H1 (cell line): Measurements from ENCODE around the gene PHLPP2. TPM values are rescaled to one million over a fixed set of nuclear protein-coding genes. Genes with fewer than 3 reads are reported as not detected.

Experiments used
- CTCF ChIA-PET: fragments of 300-600 bp; sonication (Branson Sonifier 250); formaldehyde crosslinking; loops from one replicate; lab custom pipeline; 2021; ENCODE audit not compliant: partially characterized antibody; lab: Charles Lee
- POLR2A ChIA-PET: fragments of 300-600 bp; sonication (Branson Sonifier 250); formaldehyde crosslinking; loops from one replicate; lab custom pipeline; 2021; ENCODE audit warnings: inconsistent platforms; ENCODE audit not compliant: partially characterized antibody; lab: Charles Lee
- DNase-seq, 2 experiments: peaks; one replicate each; pipeline versions ENCODE4 v3.0.0 to v3.0.0-alpha.2; 2010 to 2022; ENCODE audit warnings: low spot score in 2 of 2, low read depth in 1 of 2, mixed read lengths in 1 of 2
- FAIRE-seq: peaks from 2 replicates; lab custom pipeline; 2011; peaks lifted over from hg19 to GRCh38; lab: Jason Lieb, UNC
- H2AFZ ChIP-seq: 2 replicates; pipeline ENCODE4 v1.8.1; 2012; ENCODE audit warnings: low read length, inconsistent platforms
- H2AK5ac ChIP-seq: 2 replicates; pipeline ENCODE4 v1.6.1; 2013; ENCODE audit warnings: low read depth, low read length
- H2BK120ac ChIP-seq: replicated peaks from 2 replicates; pipeline ENCODE3; 2013; ENCODE audit warnings: low read depth, low read length, inconsistent platforms
- H2BK12ac ChIP-seq: 2 replicates; pipeline ENCODE4 v1.6.1; 2013; ENCODE audit warnings: low read depth, low read length
- H2BK15ac ChIP-seq: 2 replicates; pipeline ENCODE4 v1.6.1; 2013; ENCODE audit warnings: low read length
- H2BK20ac ChIP-seq: 2 replicates; pipeline ENCODE4 v1.6.1; 2013; ENCODE audit warnings: low read length
- H2BK5ac ChIP-seq: 2 replicates; pipeline ENCODE4 v1.6.1; 2013; ENCODE audit warnings: low read depth, low read length
- H3K14ac ChIP-seq: 2 replicates; pipeline ENCODE4 v1.6.1; 2013; ENCODE audit warnings: inconsistent platforms; ENCODE audit not compliant: insufficient read length
- H3K18ac ChIP-seq: 2 replicates; pipeline ENCODE4 v1.6.1; 2013; ENCODE audit warnings: low read length; ENCODE audit errors: extremely low read depth
- H3K23ac ChIP-seq: 2 replicates; pipeline ENCODE4 v1.6.1; 2013; ENCODE audit warnings: inconsistent platforms; ENCODE audit not compliant: insufficient read length
- H3K23me2 ChIP-seq: 2 replicates; pipeline ENCODE4 v1.6.1; 2013; ENCODE audit warnings: low read depth, low read length
- H3K27ac ChIP-seq: 2 replicates; pipeline ENCODE4 v1.6.1; 2011; ENCODE audit warnings: low read depth, low read length, inconsistent platforms
- H3K27me3 ChIP-seq, 4 experiments: replicated peaks in 1 of 4; 1 replicate in 1 of 4; 2 replicates in 3 of 4; pipeline versions ENCODE4 v1.6.1 to v1.8.1; 2011 to 2013; ENCODE audit warnings: low read length in 3 of 4, mild to moderate bottlenecking in 3 of 4, inconsistent platforms in 2 of 4, mixed read lengths in 2 of 4, moderate library complexity in 1 of 4; ENCODE audit not compliant: control insufficient read depth in 3 of 4, insufficient read depth in 3 of 4; ENCODE audit errors: extremely low read depth in 1 of 4
- H3K36me3 ChIP-seq, 4 experiments: 2 replicates each; pipeline versions ENCODE4 v1.6.1 to v1.8.1; 2011 to 2013; ENCODE audit warnings: mild to moderate bottlenecking in 4 of 4, low read length in 3 of 4, moderate library complexity in 2 of 4, control low read depth in 1 of 4, inconsistent platforms in 1 of 4; ENCODE audit not compliant: insufficient read depth in 4 of 4, control insufficient read depth in 2 of 4
- H3K4ac ChIP-seq: replicated peaks from 2 replicates; pipeline ENCODE3; 2013; ENCODE audit warnings: low read length, low read depth, mixed read lengths, inconsistent platforms; ENCODE audit not compliant: insufficient read length
- H3K4me1 ChIP-seq, 4 experiments: replicated peaks in 1 of 4; 1 replicate in 1 of 4; 2 replicates in 3 of 4; pipeline versions ENCODE4 v1.6.1 to v1.8.1; 2011 to 2013; ENCODE audit warnings: low read length in 3 of 4, inconsistent platforms in 2 of 4, mixed read lengths in 1 of 4; ENCODE audit not compliant: insufficient read depth in 4 of 4, control insufficient read depth in 3 of 4
- H3K4me2 ChIP-seq, 2 experiments: 2 replicates each; pipeline versions ENCODE4 v1.6.1 to v1.8.1; 2011 to 2013; ENCODE audit warnings: low read depth in 2 of 2, low read length in 2 of 2, control low read depth in 1 of 2, inconsistent platforms in 1 of 2, mild to moderate bottlenecking in 1 of 2; ENCODE audit not compliant: insufficient read depth in 1 of 2
- H3K4me3 ChIP-seq, 4 experiments: fragments of 200-600, 300-600 bp in 1 of 4; sonication (generic), shearing (Covaris generic), sonication (Bioruptor Twin) in 1 of 4; 2 replicates each; pipeline versions ENCODE4 v1.5.1 to v1.8.1; 2011 to 2016; ENCODE audit warnings: low read length in 4 of 4, low read depth in 3 of 4, control low read depth in 2 of 4, inconsistent platforms in 2 of 4, mild to moderate bottlenecking in 2 of 4, mixed read lengths in 1 of 4, moderate library complexity in 1 of 4; ENCODE audit not compliant: insufficient read depth in 2 of 4; ENCODE audit errors: extremely low read depth in 1 of 4
- H3K56ac ChIP-seq: replicated peaks from 2 replicates; pipeline ENCODE3; 2013; ENCODE audit warnings: low read depth, mild to moderate bottlenecking, mixed read lengths, low read length, inconsistent platforms; ENCODE audit not compliant: insufficient read length
- H3K79me1 ChIP-seq: 2 replicates; pipeline ENCODE4 v1.6.1; 2013; ENCODE audit warnings: low read depth, low read length, control low read depth
- H3K79me2 ChIP-seq, 2 experiments: 2 replicates each; pipeline versions ENCODE4 v1.6.1 to v1.8.1; 2012 to 2013; ENCODE audit warnings: low read length in 2 of 2, mild to moderate bottlenecking in 2 of 2, inconsistent platforms in 1 of 2; ENCODE audit not compliant: insufficient read depth in 2 of 2, control insufficient read depth in 1 of 2
- H3K9ac ChIP-seq, 4 experiments: replicated peaks in 1 of 4; 1 replicate in 1 of 4; 2 replicates in 3 of 4; pipeline versions ENCODE4 v1.6.1 to v1.8.1; 2011 to 2013; ENCODE audit warnings: low read depth in 3 of 4, low read length in 3 of 4, control low read depth in 2 of 4, mild to moderate bottlenecking in 2 of 4, moderate library complexity in 2 of 4, inconsistent platforms in 1 of 4; ENCODE audit errors: extremely low read depth in 1 of 4
- H3K9me3 ChIP-seq, 2 experiments: 2 replicates each; pipeline versions ENCODE4 v1.6.1 to v1.8.1; 2012 to 2013; ENCODE audit warnings: mild to moderate bottlenecking in 2 of 2, moderate library complexity in 2 of 2, control low read depth in 1 of 2, inconsistent platforms in 1 of 2, low read depth in 1 of 2, low read length in 1 of 2, mixed read lengths in 1 of 2; ENCODE audit not compliant: insufficient read depth in 2 of 2
- H4K20me1 ChIP-seq, 2 experiments: replicated peaks in 1 of 2; 2 replicates each; pipeline versions ENCODE3 to v1.8.1; 2011 to 2013; ENCODE audit warnings: inconsistent platforms in 2 of 2, low read length in 2 of 2, mild to moderate bottlenecking in 1 of 2; ENCODE audit not compliant: insufficient read depth in 2 of 2, control insufficient read depth in 1 of 2
- H4K5ac ChIP-seq: 2 replicates; pipeline ENCODE4 v1.6.1; 2013; ENCODE audit warnings: low read length, low read depth, mixed read lengths, inconsistent platforms; ENCODE audit not compliant: insufficient read length
- H4K8ac ChIP-seq: 2 replicates; pipeline ENCODE4 v1.8.0; 2013; ENCODE audit warnings: mild to moderate bottlenecking, moderate library complexity, low read length, inconsistent platforms; ENCODE audit not compliant: insufficient read depth; ENCODE audit errors: extremely low read depth
- H4K91ac ChIP-seq: replicated peaks from 2 replicates; pipeline ENCODE3; 2013; ENCODE audit warnings: low read length, mixed read lengths, inconsistent platforms; ENCODE audit not compliant: insufficient read length
- BCL11A ChIP-seq, 2 experiments: IDR thresholded peaks; one replicate each; pipeline ENCODE4 v1.6.1; 2011; ENCODE audit warnings: low read depth in 2 of 2, low read length in 2 of 2, mild to moderate bottlenecking in 2 of 2
- BRCA1 ChIP-seq: IDR thresholded peaks from 2 replicates; pipeline ENCODE4 v1.6.1; 2012; ENCODE audit warnings: low read depth, low read length, improper control_type of control experiment
- CBX5 ChIP-seq: fragments of 300-800, 300-1000 bp; sonication (generic); IDR thresholded peaks from 2 replicates; pipeline ENCODE4 v1.7.1; 2016; ENCODE audit warnings: antibody characterized with exemption, low read length, low read depth
- CEBPB ChIP-seq: IDR thresholded peaks from 2 replicates; pipeline ENCODE4 v1.6.1; 2012; ENCODE audit warnings: low read depth, low read length
- EZH2 ChIP-seq: fragments of 200-600 bp; sonication (generic); IDR thresholded peaks from 2 replicates; pipeline ENCODE4 v1.7.1; 2012; ENCODE audit warnings: low read depth, mild to moderate bottlenecking, moderate library complexity, low read length, inconsistent platforms; ENCODE audit not compliant: severe bottlenecking
- JUND ChIP-seq: IDR thresholded peaks from 2 replicates; pipeline ENCODE4 v1.6.1; 2011; ENCODE audit warnings: mild to moderate bottlenecking, improper control_type of control experiment, low read length
- PHF8 ChIP-seq: fragments of 200-600 bp; sonication (generic); conservative IDR thresholded peaks from 2 replicates; pipeline ENCODE4 v1.7.1; 2012; ENCODE audit warnings: low read depth, mild to moderate bottlenecking, inconsistent platforms, low read length, moderate library complexity
- RXRA ChIP-seq: IDR thresholded peaks from 2 replicates; pipeline ENCODE4 v1.6.1; 2011; ENCODE audit warnings: low read depth, mild to moderate bottlenecking, low read length, moderate library complexity; ENCODE audit not compliant: insufficient read depth
- SIRT6 ChIP-seq: IDR thresholded peaks from one replicate; pipeline ENCODE4 v1.7.1; 2012; ENCODE audit warnings: low read length, inconsistent platforms
- SIX5 ChIP-seq: IDR thresholded peaks from 2 replicates; pipeline ENCODE4 v1.6.1; 2011; ENCODE audit warnings: mild to moderate bottlenecking, low read depth, low read length
- SUZ12 ChIP-seq: fragments of 200-600 bp; sonication (generic); IDR thresholded peaks from 2 replicates; pipeline ENCODE4 v1.6.1; 2012; ENCODE audit warnings: mild to moderate bottlenecking, inconsistent platforms, low read length, moderate library complexity, mixed read lengths
- TBP ChIP-seq: IDR thresholded peaks from 2 replicates; pipeline ENCODE4 v1.6.1; 2011; ENCODE audit warnings: low read depth, low read length, improper control_type of control experiment
- YY1 ChIP-seq: IDR thresholded peaks from 2 replicates; pipeline ENCODE4 v1.6.1; 2011; ENCODE audit warnings: low read depth, mild to moderate bottlenecking, low read length
- WGBS, 2 experiments: shearing (Covaris generic) in 1 of 2; methylation state at CpG; one replicate each; pipeline versions ENCODE4 v1.1.6 to v1.1.7; 2013 to 2015; ENCODE audit warnings: low lambda C conversion rate in 2 of 2, mixed read lengths in 2 of 2, inconsistent platforms in 1 of 2, low coverage in 1 of 2, missing lambda C conversion rate in 1 of 2; ENCODE audit not compliant: insufficient replicate concordance in 2 of 2, insufficient coverage in 1 of 2, insufficient read length in 1 of 2; ENCODE audit errors: extremely low coverage in 1 of 2, missing lambda C conversion rate in 1 of 2; 5-methylcytosine and 5-hydroxymethylcytosine counted together
- polyA plus RNA-seq, 7 experiments: library from polyadenylated mRNA; depleted of rRNA in 3 of 7; stranded (reverse) in 5 of 7; unstranded in 2 of 7; fragments of >200 nt in 5 of 7; fragments of 200-250 nt in 2 of 7; gene quantifications; 1 replicate in 5 of 7; 2 replicates in 1 of 7; 4 replicates in 1 of 7; pipeline versions ENCODE4 v1.2.1 to v1.2.3, GENCODE V29; 2011 to 2013; ENCODE audit warnings: missing spikeins in 2 of 7, mixed read lengths in 2 of 7
- total RNA-seq: library from RNA; stranded (reverse); fragmentation: NEBNext Ultra II Directional; extraction: Animal tissue kit (Norgen Biotek cat#: 25700); gene quantifications from 2 replicates; pipeline ENCODE4 v1.2.1, GENCODE V29; 2021

The PHLPP2 gene
- total and polyA plus RNA-seq, 2 of the 8 experiments (the other 6 are each of a cell fraction or from before 2014, with no cell fraction given): 7.3 to 12.9 TPM

- no peak overlapping the region for H2BK15ac ChIP-seq
- H3K4me3 ChIP-seq: no peak overlapping the region
- H3K36me3 ChIP-seq: peaks cover 0 to 4% (median 1%) of the 10 kb centered on the region in 4 experiments; a peak in 1 of 8 replicates
- H2BK120ac ChIP-seq: no peak overlapping the region
- H2BK12ac ChIP-seq: no peak overlapping the region
- H3K27ac ChIP-seq: no peak overlapping the region
- H2AK5ac ChIP-seq: no peak overlapping the region
- H3K23ac ChIP-seq: no peak overlapping the region
- H3K4me2 ChIP-seq: no peak overlapping the region
- no peak overlapping the region for H3K9ac ChIP-seq
- POLR2A ChIA-PET: interaction anchor here (1.7 kb wide), 1 partner anchor 48 kb away, joined by 3 read pairs; no protein-coding TSS in a partner anchor
- H3K79me2 ChIP-seq: peaks cover 0 to 21% of the 10 kb centered on the region in 2 experiments; a peak in 2 of 4 replicates
- H3K4ac ChIP-seq: no peak overlapping the region
- CTCF ChIA-PET: interaction anchor here (0.8 kb wide), 1 partner anchor 19 kb away, joined by 3 read pairs; no protein-coding TSS in a partner anchor
- H3K18ac ChIP-seq: no peak overlapping the region
- DNase-seq: no peak
- H3K27me3 ChIP-seq: no peaks in the 10 kb centered on the region
- no peak overlapping the region for H4K8ac ChIP-seq
- no peak for FAIRE-seq
- H4K5ac ChIP-seq: no peak overlapping the region
- peaks cover 3% of the 10 kb centered on the region for H3K79me1 ChIP-seq
- peaks cover 0 to 4% of the 10 kb centered on the region in 2 experiments for H4K20me1 ChIP-seq
- H3K14ac ChIP-seq: no peak overlapping the region
- no peak overlapping the region for H3K56ac ChIP-seq
- H3K4me1 ChIP-seq: peaks cover 3 to 13% (median 9%) of the 10 kb centered on the region in 4 experiments; a peak in 4 of 7 replicates
- WGBS, 2 experiments: 90% methylated on average over 1 of the region's 1 CpG; no CpG with 5 or more reads in 1 of the 2 experiments
- no peak overlapping the region for H2BK20ac ChIP-seq
- H3K23me2 ChIP-seq: no peaks in the 10 kb centered on the region
- TF ChIP-seq CBX5 (no peak), TBP (no peak), SIX5 (no peak), BRCA1 (no peak), BCL11A (IDR thresholded peaks at IDR 0.05; ENCODE audit: low read depth in 2 of 2, low read length in 2 of 2) (no peak), PHF8 (no peak), EZH2 (no peak), SIRT6 (no peak), RXRA (no peak), YY1 (no peak), JUND (no peak), CEBPB (no peak), SUZ12 (no peak)
- no peak overlapping the region for H4K91ac ChIP-seq
- H2BK5ac ChIP-seq: no peak overlapping the region
- H2AFZ ChIP-seq: no peak overlapping the region
- H3K9me3 ChIP-seq: no peaks in the 10 kb centered on the region
Observed at GRCh38 chr16:71703333-71703732, 21.2 kb downstream of the PHLPP2 start.
